Activated T-cell treated with anti-CD3 and anti-CD28 coated beads for 1 hour (primary cell): ENCODE data around the gene MRGPRG.

Source experiments
- DNase-seq: peaks from one replicate; pipeline ENCODE4 v3.0.0-alpha.2; 2020; ENCODE audit warnings: low read depth

MRGPRG gene

GRCh38 chr11:3225826-3226750 lies 7.5 kb upstream of the MRGPRG start:
- no peak for DNase-seq

GRCh38 chr11:3225159-3225758 lies 6.6 kb upstream of the MRGPRG start:
- DNase-seq, result no peak

DNA sequence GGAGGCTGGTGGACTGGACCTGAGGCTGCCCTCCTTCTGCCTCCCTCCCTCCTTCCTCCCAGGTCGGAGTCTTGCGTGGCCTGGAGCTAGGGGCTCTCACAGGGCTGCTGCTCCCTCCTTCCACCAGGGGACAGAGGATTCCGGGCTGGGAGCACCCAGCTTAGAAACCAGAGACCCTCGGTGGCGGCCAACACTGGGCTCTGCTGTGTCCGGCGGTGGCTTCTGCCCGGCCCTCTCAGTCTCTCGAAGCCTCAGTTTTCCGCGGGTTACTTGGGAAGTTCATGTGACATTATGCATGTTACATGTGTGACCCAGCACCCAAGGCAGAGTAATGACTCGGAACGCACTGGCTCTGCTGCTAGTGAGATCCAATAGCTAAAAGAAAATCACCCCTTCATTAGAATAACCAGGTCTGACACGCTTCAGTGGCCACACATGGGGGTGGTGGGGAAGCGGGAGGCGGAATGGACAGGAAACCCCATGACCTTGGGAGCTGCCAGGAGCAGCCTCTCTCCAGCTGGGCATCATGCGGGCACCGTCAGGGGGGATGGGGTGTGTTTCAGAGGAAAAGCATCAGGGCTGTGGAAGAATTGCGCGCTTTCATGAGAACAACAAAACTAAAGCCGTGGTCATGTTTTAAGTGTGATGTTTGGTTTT lies 5.9 kb upstream of the MRGPRG start:
- DNase-seq, result no peak

- DNase-seq, result no peak
Observed at GRCh38 chr11:3223932-3224381, 5.3 kb upstream of the MRGPRG start.

DNA sequence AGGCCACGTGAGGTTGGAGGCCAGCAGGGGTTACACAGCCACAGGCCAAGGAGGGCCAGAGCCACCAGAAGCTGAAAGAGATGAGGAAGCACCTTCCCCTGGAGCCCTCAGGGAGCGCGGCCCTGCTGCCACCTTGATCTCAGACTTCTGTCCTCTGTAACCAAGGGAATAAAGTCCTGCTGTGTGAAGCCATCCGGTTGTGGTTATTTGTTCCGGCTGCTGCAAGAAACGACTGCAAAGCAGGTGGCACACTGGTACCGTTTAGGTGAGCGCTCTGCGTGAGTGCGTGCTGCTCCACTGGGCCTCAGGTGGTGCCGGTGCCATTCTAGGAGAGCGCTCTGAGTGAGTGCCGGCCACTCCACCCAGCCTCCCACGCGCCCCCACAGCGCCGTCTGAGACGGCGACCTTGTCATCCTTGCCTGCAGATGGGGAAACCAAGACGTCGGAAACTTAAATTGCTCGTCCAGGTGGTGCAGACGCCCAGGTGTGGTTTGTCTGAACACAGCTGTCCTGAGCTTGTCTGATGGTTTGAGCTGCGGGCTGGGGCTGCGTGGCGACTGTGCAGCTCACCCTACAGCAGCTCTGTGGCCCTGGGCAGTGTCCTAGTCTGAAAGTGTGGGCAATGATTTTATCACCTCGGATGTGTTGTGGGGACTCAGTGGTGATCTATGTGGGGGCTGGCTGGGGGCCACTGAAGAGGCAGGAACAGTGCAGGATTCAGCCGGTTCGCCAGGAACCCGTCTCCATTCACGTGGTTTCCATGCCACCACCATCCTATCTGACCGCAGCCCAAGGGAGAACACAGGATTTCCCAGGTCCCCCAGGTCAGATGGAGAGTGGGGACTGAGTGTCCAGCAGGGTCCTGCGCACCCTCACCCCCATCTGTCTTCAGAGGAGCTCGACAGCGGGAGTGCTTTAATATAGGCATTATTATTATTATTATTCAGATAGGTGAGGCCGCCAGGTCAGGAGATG lies 4.6 kb upstream of the MRGPRG start:
- DNase-seq, result no peak

DNA sequence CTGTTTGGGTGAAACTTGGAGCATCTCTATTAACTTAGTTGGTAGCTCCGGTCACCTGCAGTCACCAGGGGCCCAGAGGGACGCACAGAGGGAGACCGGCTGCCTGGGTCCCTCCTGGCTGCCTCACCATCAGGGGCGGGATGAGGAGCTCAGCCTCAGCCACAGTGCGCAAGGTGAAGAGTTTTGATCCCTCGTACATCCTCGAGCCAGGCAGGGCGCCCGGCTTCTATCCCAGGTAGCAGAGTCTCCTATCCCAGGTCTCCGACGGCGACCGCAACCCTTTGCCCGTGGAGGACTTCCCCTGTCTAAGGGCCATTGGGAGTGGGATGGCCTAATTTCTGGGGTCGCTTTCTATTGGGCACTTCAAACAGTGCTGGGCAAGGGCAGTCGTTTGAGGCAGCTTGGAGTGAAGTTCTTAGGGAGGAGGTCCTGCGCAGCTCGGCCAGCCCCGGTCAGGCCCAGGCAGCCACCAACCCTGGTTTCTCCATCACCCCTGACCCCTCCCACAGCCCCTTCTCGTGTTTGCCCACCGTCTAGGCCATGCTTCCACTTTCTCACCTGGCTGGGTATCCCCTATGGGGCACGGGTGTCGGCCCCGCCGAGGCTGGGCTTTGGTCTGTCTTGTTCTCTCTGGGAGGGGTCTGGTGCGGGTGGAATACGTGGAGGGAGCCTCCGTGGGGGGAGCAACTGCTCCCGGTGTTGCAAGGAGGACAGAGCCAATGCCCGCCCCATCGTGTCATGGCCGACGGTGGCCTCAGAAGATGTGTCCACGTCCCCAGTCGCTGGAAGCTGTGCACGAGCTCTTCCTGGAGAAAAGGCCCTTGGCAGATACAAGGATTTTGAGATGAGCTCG lies 3.6 kb upstream of the MRGPRG start:
- DNase-seq, result no peak

GRCh38 chr11:3221408-3222002 lies 2.9 kb upstream of the MRGPRG start:
- no peak for DNase-seq

DNA sequence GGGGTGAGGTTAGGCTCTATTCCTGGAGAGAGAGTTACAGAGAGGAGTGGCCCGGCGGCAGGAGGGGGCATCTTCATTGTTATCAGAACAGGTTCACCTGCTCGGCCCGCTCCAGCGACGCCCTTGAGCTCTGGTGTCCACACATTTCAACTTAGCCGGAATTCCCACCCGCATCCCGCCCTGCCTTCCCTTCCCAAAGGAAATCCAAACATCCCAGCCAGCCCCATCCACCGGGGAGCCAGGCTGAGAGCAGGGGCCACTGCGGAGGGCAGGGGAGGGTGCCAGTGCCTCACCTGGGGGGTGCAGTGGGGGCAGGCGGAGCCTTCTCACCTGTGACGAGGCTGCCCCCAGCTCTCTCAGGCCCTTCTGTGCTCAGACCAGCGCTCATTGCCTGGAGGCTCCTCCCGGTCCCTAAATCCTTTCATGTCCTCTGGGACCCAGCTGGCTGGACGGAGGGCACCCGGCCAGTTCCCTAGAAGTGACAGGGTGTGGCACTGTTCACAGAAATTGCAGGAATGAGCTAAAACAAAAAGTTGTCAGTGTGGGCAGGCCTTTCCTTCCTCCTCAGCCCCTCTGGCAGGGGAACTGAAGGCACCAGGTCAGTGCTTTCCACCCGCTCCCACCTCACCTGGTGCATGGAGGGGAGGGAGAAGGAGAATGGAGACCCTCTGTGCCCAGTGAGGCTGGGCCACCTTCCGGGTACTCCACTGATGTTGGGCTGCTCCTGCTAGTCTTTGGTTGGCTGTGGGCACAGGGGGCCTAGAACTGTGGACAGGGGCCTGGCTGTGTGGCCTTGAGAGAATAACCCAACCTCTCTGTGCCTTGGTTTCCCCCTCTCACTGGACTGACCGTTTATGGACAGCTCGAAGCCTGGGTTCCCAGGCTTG lies 2.2 kb upstream of the MRGPRG start:
- no peak for DNase-seq

DNA sequence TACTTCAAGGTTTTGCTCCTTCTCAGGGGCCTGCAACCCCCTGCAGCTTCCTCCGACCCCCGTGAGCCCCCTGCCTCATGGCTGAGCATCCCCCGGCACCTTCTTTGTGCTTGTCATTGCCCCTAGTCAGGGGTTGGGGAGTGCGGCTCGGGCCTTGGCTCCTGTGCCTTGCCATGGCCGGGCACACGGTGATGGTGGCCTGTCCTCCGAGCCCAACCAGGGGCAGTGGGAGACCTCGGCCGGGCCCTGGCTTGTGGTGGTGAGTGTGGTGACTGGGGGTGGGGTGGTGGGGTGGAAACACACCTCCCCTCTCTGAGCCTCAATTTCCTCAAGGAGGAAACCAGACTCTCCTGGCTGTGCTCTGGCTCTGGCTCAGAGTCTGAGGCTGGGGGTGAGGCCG lies 1.5 kb upstream of the MRGPRG start:
- DNase-seq, result no peak

DNA sequence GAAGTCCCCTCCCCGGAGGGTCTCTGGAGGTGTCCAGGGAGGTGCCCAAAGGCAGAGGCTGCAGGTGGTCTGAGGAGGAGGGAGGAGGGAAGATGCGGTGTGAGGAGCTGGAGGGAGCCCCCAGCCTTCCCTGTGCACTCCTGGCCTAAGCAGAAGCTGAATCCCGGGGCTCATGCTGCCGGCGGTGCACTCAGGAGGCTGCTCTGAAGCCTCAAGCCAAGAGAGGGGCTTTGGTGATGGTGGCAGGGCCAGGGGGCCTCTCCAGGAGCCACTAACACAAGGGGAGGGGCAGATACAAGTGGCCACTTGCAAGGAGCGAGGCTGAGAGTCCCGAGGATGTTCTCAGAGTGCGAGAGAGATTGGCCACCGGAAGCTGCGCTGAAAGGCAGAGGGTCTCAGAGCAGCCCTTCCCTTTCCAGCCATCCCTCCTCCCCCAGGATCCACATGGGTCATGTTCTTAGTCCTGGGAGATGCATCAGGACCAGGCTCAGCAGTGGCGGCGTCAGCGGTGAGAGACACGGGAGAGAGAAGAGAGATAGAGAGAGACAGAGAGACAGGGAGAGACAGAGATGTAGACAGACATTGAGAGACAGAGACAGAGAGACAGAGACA lies 774 bp upstream of the MRGPRG start:
- DNase-seq, result no peak

DNA sequence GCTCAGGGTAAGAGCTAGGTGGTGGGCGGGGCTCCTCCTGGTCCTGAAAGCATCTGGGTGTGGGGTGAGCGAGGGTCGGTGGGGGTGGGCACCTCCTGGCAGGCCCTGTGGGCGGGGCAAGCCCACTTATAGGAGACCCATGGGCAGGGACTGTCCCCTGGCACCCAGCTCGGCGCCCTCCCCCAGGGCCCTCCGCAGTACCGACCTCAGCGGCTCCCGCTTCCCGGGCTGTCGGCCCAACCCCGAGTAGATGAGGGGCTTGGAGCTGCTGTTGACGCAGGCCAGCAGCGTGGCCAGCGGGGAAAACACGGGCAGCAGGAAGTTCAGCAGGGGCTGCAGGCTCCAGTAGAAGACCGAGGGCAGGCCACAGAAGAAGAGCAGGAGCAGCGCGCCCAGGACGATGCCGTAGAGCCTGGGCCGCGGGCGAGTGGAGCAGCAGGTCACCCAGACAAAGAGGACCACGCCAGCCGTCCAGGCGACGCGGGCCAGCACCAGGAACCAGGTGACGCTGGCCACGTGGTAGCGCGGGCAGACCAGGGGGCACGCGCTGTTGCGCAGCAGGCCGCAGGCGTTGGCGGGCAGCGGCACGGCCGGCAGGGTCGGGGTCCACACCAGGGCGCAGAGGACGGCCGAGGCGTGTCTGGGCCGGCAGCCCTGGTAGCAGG lies 663 bp downstream of the MRGPRG start:
- no peak for DNase-seq

- no peak for DNase-seq
Observed at GRCh38 chr11:3216027-3216525, 2.5 kb downstream of the MRGPRG start.

DNA sequence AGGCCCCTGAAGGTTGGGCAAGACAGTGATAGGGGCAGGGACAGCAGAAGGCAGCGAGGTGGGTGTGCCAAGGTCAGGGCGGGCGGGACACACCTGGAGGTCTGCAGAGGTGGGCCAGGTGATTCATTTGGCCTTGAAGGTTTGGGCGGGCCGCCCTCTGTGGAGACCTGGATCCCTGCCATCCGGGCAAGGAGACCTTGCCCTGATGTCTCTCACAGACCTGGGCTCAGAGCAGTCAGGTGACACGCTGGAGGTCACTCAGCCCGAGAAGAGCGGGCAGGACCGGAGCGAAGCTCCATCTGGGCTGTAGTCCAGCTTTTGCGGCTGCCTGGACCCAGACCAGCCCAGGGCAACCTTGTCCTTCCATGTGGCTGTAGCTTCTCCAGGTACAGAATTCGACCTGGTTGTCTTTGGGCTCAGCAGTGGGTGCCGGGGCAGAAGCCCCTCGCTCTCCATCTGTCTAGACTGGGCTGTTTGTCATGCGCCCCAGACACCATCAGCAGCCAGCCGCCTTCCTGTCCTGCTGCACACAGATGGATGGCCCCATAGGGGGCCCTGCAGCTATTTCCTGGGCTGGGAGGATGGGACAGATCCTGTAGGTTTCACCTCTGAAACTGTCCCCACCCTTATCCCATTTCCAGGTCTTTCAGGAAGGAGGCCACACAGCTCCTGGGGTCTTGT lies 3.1 kb downstream of the MRGPRG start:
- no peak for DNase-seq

- no peak for DNase-seq
Observed at GRCh38 chr11:3214420-3214699, 4.3 kb downstream of the MRGPRG start.

DNA sequence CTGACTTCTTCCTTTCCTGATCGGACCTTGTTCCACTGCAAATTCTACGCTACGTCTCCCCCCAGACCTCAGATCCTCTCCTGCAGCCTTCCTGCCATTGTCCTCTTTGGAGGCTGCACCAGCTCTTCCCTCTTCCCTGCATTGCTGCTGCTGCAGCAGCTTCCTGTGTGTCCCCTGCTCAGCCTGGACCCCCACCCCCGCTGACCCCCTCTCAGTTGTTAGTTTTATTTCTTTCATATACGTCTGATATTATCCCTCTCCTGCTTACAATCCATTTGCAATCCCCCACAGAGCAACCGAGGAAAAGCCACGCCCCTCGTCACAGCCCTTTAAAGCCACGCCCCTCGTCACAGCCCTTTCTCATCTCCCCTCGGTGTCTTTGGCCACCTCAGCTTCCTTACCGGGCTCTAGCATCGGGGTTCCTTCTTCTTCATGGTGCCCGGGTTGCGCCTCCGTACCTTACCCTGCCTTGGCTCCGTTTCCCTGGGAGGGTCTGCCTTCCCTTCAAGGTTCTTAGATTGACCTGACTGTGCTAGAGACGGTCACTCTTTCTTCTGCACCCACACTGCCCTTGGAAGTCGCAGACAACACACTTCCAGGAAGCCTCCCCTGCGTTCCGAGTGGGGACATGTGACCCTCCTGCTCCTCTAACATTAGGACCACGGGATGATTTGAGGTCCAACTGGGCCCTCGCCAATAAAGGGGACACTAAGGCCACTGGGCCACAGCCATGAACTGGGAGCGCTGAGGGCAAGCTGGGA lies 4.8 kb downstream of the MRGPRG start:
- no peak for DNase-seq

GRCh38 chr11:3208272-3208671 lies 10.3 kb downstream of the MRGPRG start:
- DNase-seq, result no peak
